T-cell (primary cell): Measurements from ENCODE around the gene HES5. TPM values are rescaled to one million over a fixed set of nuclear protein-coding genes. Genes with fewer than 3 reads are reported as not detected.
A peak's percentile ranks its signal among the peaks of the same experiment; 100 is the strongest.

ENCODE experiments used
- ATAC-seq, 4 experiments: fragments of 200-7000 bp in 3 of 4; fragments of 150-1000 bp in 1 of 4; cut with Tn5 transposase; replicated peaks in 1 of 4; 1 replicate in 3 of 4; 2 replicates in 1 of 4; pipeline ENCODE4 v1.10.0; 2021; ENCODE audit warnings: moderate library complexity in 3 of 4, mild to moderate bottlenecking in 2 of 4, moderate number of reproducible peaks in 1 of 4
- CTCF ChIA-PET, 2 donors: fragments of 300-600 bp; sonication (Branson Sonifier 250); formaldehyde crosslinking; loops; one replicate each; lab custom pipeline; 2022; ENCODE audit warnings: antibody characterized with exemption in 2 of 2; lab: Charles Lee
- POLR2A ChIA-PET, 2 donors: fragments of 300-600 bp; sonication (Branson Sonifier 250); formaldehyde crosslinking; loops; one replicate each; lab custom pipeline; 2022; ENCODE audit warnings: antibody characterized with exemption in 2 of 2; lab: Charles Lee
- DNase-seq, 35 experiments: peaks; one replicate each; pipeline versions ENCODE4 v3.0.0 to v3.0.0-alpha.2; 2013 to 2023
- H3K27ac ChIP-seq: one replicate; pipeline ENCODE4 v1.5.1; 2013; ENCODE audit warnings: low read length
- H3K27me3 ChIP-seq, 2 experiments: replicated peaks in 1 of 2; 1 replicate in 1 of 2; 2 replicates in 1 of 2; pipeline versions ENCODE4 v1.6.1 to v1.7.0; 2013; ENCODE audit warnings: low read length in 1 of 2, mixed read lengths in 1 of 2; ENCODE audit not compliant: control insufficient read depth in 2 of 2, insufficient read depth in 2 of 2; ENCODE audit errors: extremely low read depth in 1 of 2
- H3K36me3 ChIP-seq, 2 donors: 1 replicate in 1 of 2; 2 replicates in 1 of 2; pipeline versions ENCODE4 v1.6.1 to v1.7.0; 2013; ENCODE audit warnings: low read length in 1 of 2; ENCODE audit not compliant: control insufficient read depth in 2 of 2, insufficient read depth in 1 of 2; ENCODE audit errors: extremely low read depth in 1 of 2
- H3K4me1 ChIP-seq, 2 experiments: 1 replicate in 1 of 2; 2 replicates in 1 of 2; pipeline versions ENCODE4 v1.6.1 to v1.7.0; 2013; ENCODE audit warnings: low read length in 2 of 2, mixed read lengths in 1 of 2; ENCODE audit not compliant: insufficient read depth in 2 of 2, control insufficient read depth in 1 of 2; ENCODE audit errors: extremely low read depth in 1 of 2
- H3K4me3 ChIP-seq, 2 donors: 1 replicate in 1 of 2; 2 replicates in 1 of 2; pipeline versions ENCODE4 v1.5.1 to v1.7.0; 2013; ENCODE audit warnings: mild to moderate bottlenecking in 2 of 2, low read length in 1 of 2, moderate library complexity in 1 of 2; ENCODE audit not compliant: control insufficient read depth in 1 of 2; ENCODE audit errors: extremely low read depth in 1 of 2
- H3K9me3 ChIP-seq: 2 replicates; pipeline ENCODE4 v1.7.0; 2013
- H3K27ac Mint-ChIP-seq, 2 donors: one replicate each; pipeline ENCODE4 v1.8.0; 2020 to 2021; ENCODE audit warnings: mild to moderate bottlenecking in 2 of 2, mixed read lengths in 2 of 2
- H3K27me3 Mint-ChIP-seq, 2 donors: one replicate each; pipeline ENCODE4 v1.8.0; 2021 to 2022; ENCODE audit warnings: mixed read lengths in 2 of 2
- H3K36me3 Mint-ChIP-seq: one replicate; pipeline ENCODE4 v1.8.0; 2021; ENCODE audit warnings: mixed read lengths
- H3K4me1 Mint-ChIP-seq, 3 donors: one replicate each; pipeline ENCODE4 v1.8.0; 2020 to 2022; ENCODE audit warnings: mixed read lengths in 3 of 3, mild to moderate bottlenecking in 1 of 3
- H3K4me3 Mint-ChIP-seq, 3 donors: one replicate each; pipeline ENCODE4 v1.8.0; 2020 to 2022; ENCODE audit warnings: mild to moderate bottlenecking in 3 of 3, mixed read lengths in 3 of 3, moderate library complexity in 3 of 3
- H3K9me3 Mint-ChIP-seq, 3 donors: one replicate each; pipeline ENCODE4 v1.8.0; 2020 to 2022; ENCODE audit warnings: mixed read lengths in 3 of 3
- WGBS: methylation state at CpG from one replicate; pipeline ENCODE4 v1.1.5; 2013; ENCODE audit warnings: missing lambda C conversion rate; ENCODE audit not compliant: insufficient coverage; 5-methylcytosine and 5-hydroxymethylcytosine counted together
- total RNA-seq, 35 experiments: library from RNA in 6 of 35; stranded (reverse) in 6 of 35; fragments of 120-200 nt in 1 of 35; gene quantifications; one replicate each; pipeline versions ENCODE4 v1.2.1 to v1.2.4 and lab custom pipeline; 2013 to 2026

Gene HES5
- total RNA-seq, 5 donors from 2014 or later (not counting 1 experiment from before 2014, with no cell fraction given), result not detected

GRCh38 chr1:2494323-2494693 is 35.8 kb downstream of the HES5 start:
- no peaks in the 10 kb centered on the region for H3K27me3 Mint-ChIP-seq
- ATAC-seq, result no peak
- peaks cover 22 to 37% (median 23%) of the 10 kb centered on the region in 3 donors for H3K4me1 Mint-ChIP-seq
- ChIA-PET POLR2A (no interaction called here), CTCF (interaction anchor here in 1 of 2 donors (0.5 kb wide), 1 partner anchor 32 kb away, joined by 4 read pairs; the partner anchor contains the start of gene PANK4)
- peaks cover 7% of the 10 kb centered on the region for H3K36me3 Mint-ChIP-seq
- 76% methylated on average over 16 of the region's 19 CpGs for WGBS
- DNase-seq, result no peak
- Histone ChIP-seq H3K4me1 (peaks cover 5 to 71% of the 10 kb centered on the region in 2 experiments), H3K9me3 (no peaks in the 10 kb centered on the region), H3K4me3 (no peak overlapping the region), H3K36me3 (peaks cover 0 to 4% of the 10 kb centered on the region in 2 donors), H3K27me3 (peaks cover 0 to 3% of the 10 kb centered on the region in 2 experiments), H3K27ac (peak overlapping the region; percentile 24)
- H3K4me3 Mint-ChIP-seq, result peak overlapping the region in 1 of 3 donors; percentile 62
- H3K9me3 Mint-ChIP-seq, result no peaks in the 10 kb centered on the region
- H3K27ac Mint-ChIP-seq, result peak overlapping the region in 1 of 2 donors; percentile 65

GRCh38 chr1:2493691-2494322 is 36.3 kb downstream of the HES5 start:
- Mint-ChIP-seq H3K9me3 (peaks cover 0 to 3% (median 0%) of the 10 kb centered on the region in 3 donors), H3K4me1 (peaks cover 19 to 32% (median 23%) of the 10 kb centered on the region in 3 donors), H3K4me3 (peak overlapping the region in 1 of 3 donors; percentile 62), H3K36me3 (peaks cover 11% of the 10 kb centered on the region), H3K27ac (peak overlapping the region; percentile 65 to 74), H3K27me3 (no peaks in the 10 kb centered on the region)
- DNase-seq, result peak in 22 of 35 experiments; percentile 2 to 47 (median 19)
- CTCF ChIA-PET, result interaction anchor here in 1 of 2 donors (0.5 kb wide), 1 partner anchor 32 kb away, joined by 4 read pairs; the partner anchor contains the start of gene PANK4
- WGBS, result 56% methylated on average over 20 of the region's 24 CpGs
- no peaks in the 10 kb centered on the region for H3K9me3 ChIP-seq
- H3K27ac ChIP-seq, result peak overlapping the region; percentile 24
- H3K4me1 ChIP-seq, result peaks cover 5 to 66% of the 10 kb centered on the region in 2 experiments
- ATAC-seq, result peak; percentile 54 to 61 (median 60)
- H3K27me3 ChIP-seq, result peaks cover 0 to 3% of the 10 kb centered on the region in 2 experiments
- peaks cover 0 to 4% of the 10 kb centered on the region in 2 donors for H3K36me3 ChIP-seq
- POLR2A ChIA-PET, result no interaction called here
- no peak overlapping the region for H3K4me3 ChIP-seq

GRCh38 chr1:2493218-2493617 is 36.8 kb downstream of the HES5 start:
- Histone ChIP-seq H3K4me3 (no peak overlapping the region), H3K27me3 (peaks cover 0 to 3% of the 10 kb centered on the region in 2 experiments), H3K36me3 (peaks cover 0 to 4% of the 10 kb centered on the region in 2 donors), H3K4me1 (peaks cover 5 to 62% of the 10 kb centered on the region in 2 experiments), H3K9me3 (no peaks in the 10 kb centered on the region), H3K27ac (no peak overlapping the region)
- Mint-ChIP-seq H3K4me1 (peaks cover 19 to 32% (median 23%) of the 10 kb centered on the region in 3 donors), H3K36me3 (peaks cover 16% of the 10 kb centered on the region), H3K9me3 (peaks cover 0 to 8% (median 3%) of the 10 kb centered on the region in 3 donors), H3K27ac (no peak overlapping the region), H3K4me3 (peak overlapping the region in 1 of 3 donors; percentile 62), H3K27me3 (no peaks in the 10 kb centered on the region)
- DNase-seq (no peak), ATAC-seq (no peak)
- ChIA-PET CTCF (no interaction called here), POLR2A (no interaction called here)
- WGBS, result 79% methylated on average over 18 of the region's 19 CpGs

- POLR2A ChIA-PET, result no interaction called here
These were observed 38.0 kb downstream of the HES5 start for GRCh38 chr1:2492091-2492490.

GRCh38 chr1:2489615-2490014 is 40.4 kb downstream of the HES5 start:
- no peak for DNase-seq
- Mint-ChIP-seq H3K4me1 (peaks cover 14% of the 10 kb centered on the region in 3 donors), H3K36me3 (peaks cover 32% of the 10 kb centered on the region), H3K9me3 (peaks cover 0 to 14% (median 3%) of the 10 kb centered on the region in 3 donors), H3K4me3 (no peak overlapping the region), H3K27me3 (no peaks in the 10 kb centered on the region), H3K27ac (no peak overlapping the region)
- peaks cover 0 to 4% of the 10 kb centered on the region in 2 donors for H3K36me3 ChIP-seq
- peaks cover 0 to 3% of the 10 kb centered on the region in 2 experiments for H3K27me3 ChIP-seq
- peaks cover 5 to 28% of the 10 kb centered on the region in 2 experiments for H3K4me1 ChIP-seq
- 98% methylated on average over 10 of the region's 14 CpGs for WGBS
- CTCF ChIA-PET, result no interaction called here
- no peak overlapping the region for H3K4me3 ChIP-seq
- ATAC-seq, result no peak
- no peak overlapping the region for H3K27ac ChIP-seq
- no peaks in the 10 kb centered on the region for H3K9me3 ChIP-seq
- POLR2A ChIA-PET, result no interaction called here

More at GRCh38 chr1:2492091-2492490, 38.0 kb downstream of the HES5 start:
- Mint-ChIP-seq H3K27me3 (no peaks in the 10 kb centered on the region), H3K4me1 (peaks cover 19 to 29% (median 23%) of the 10 kb centered on the region in 3 donors), H3K36me3 (peaks cover 27% of the 10 kb centered on the region), H3K4me3 (no peak overlapping the region), H3K9me3 (peaks cover 0 to 14% (median 3%) of the 10 kb centered on the region in 3 donors), H3K27ac (no peak overlapping the region)
- H3K4me1 ChIP-seq, result peaks cover 5 to 52% of the 10 kb centered on the region in 2 experiments
- no peak overlapping the region for H3K4me3 ChIP-seq
- no peak overlapping the region for H3K27ac ChIP-seq
- peaks cover 0 to 4% of the 10 kb centered on the region in 2 donors for H3K36me3 ChIP-seq
- H3K9me3 ChIP-seq, result no peaks in the 10 kb centered on the region
- no peak for ATAC-seq
- DNase-seq, result no peak
- CTCF ChIA-PET, result no interaction called here
- 83% methylated on average over 10 of the region's 13 CpGs for WGBS
- H3K27me3 ChIP-seq, result peaks cover 0 to 3% of the 10 kb centered on the region in 2 experiments

GRCh38 chr1:2488688-2489087 is 41.4 kb downstream of the HES5 start:
- POLR2A ChIA-PET, result no interaction called here
- WGBS, result 83% methylated on average over 1 of the region's 2 CpGs
- Mint-ChIP-seq H3K27ac (no peak overlapping the region), H3K36me3 (peaks cover 36% of the 10 kb centered on the region), H3K27me3 (no peaks in the 10 kb centered on the region), H3K9me3 (peaks cover 0 to 14% (median 3%) of the 10 kb centered on the region in 3 donors), H3K4me3 (no peak overlapping the region), H3K4me1 (peaks cover 7 to 13% (median 12%) of the 10 kb centered on the region in 3 donors)
- no peak overlapping the region for H3K4me3 ChIP-seq
- CTCF ChIA-PET, result no interaction called here
- H3K4me1 ChIP-seq, result peaks cover 2 to 26% of the 10 kb centered on the region in 2 experiments
- no peak for DNase-seq
- H3K9me3 ChIP-seq, result no peaks in the 10 kb centered on the region
- H3K27ac ChIP-seq, result no peak overlapping the region
- peaks cover 0 to 3% of the 10 kb centered on the region in 2 experiments for H3K27me3 ChIP-seq
- peaks cover 0 to 4% of the 10 kb centered on the region in 2 donors for H3K36me3 ChIP-seq
- ATAC-seq, result no peak
